ENCODE results near the gene ZSWIM9.

- no peak for TF ChIP-seq CTCF (IDR thresholded peaks at IDR 0.05; ENCODE audit: extremely low read depth in 1 of 2, insufficient read depth in 1 of 2, low read depth in 1 of 2, low read length in 2 of 2)
- TF ChIP-seq GATA2 (IDR thresholded peaks at IDR 0.05; ENCODE audit: insufficient read depth, insufficient read length, low read depth, low read length), result no peak
- TF ChIP-seq EZH2 (IDR thresholded peaks at IDR 0.05; ENCODE audit: borderline replicate concordance, low read depth, low read length, severe bottlenecking), result no peak
- no peak for TF ChIP-seq POLR2A (IDR thresholded peaks at IDR 0.05; ENCODE audit: low read depth, low read length)
Measured at GRCh38 chr19:48218997-48219396, 48.5 kb downstream of the ZSWIM9 start.

Data from endothelial cell of umbilical vein (primary cell).